Upper lobe of right lung (tissue), 1 donor: ENCODE results near the gene MYO5A. TPM values are rescaled to one million over a fixed set of nuclear protein-coding genes. Genes with fewer than 3 reads are reported as not detected.

ENCODE experiments used
- ATAC-seq: fragments of 200-7000 bp; cut with Tn5 transposase; one replicate; pipeline ENCODE4 v1.9.1; 2020; ENCODE audit warnings: mild to moderate bottlenecking, moderate library complexity
- DNase-seq: peaks from one replicate; pipeline ENCODE4 v3.0.0-alpha.2; 2020
- H3K27ac ChIP-seq: fragments of 200-600 bp; one replicate; pipeline ENCODE4 v1.8.0; 2022
- H3K27me3 ChIP-seq: fragments of 200-600 bp; one replicate; pipeline ENCODE4 v1.8.0; 2022; ENCODE audit warnings: mild to moderate bottlenecking
- H3K36me3 ChIP-seq: fragments of 200-600 bp; one replicate; pipeline ENCODE4 v1.8.0; 2022
- H3K4me1 ChIP-seq: fragments of 200-600 bp; one replicate; pipeline ENCODE4 v1.8.0; 2022
- H3K4me3 ChIP-seq: fragments of 200-600 bp; one replicate; pipeline ENCODE4 v1.8.0; 2022; ENCODE audit warnings: mild to moderate bottlenecking
- H3K9me3 ChIP-seq: fragments of 200-600 bp; one replicate; pipeline ENCODE4 v1.8.0; 2022
- intact Hi-C: fragments of 100-400 bp; cut with DNase I; formaldehyde crosslinking; loops from one replicate; pipeline ENCODE4 v1.11.0; 2022
- microRNA-seq: library from miRNA; unstranded; fragments of <30 nt; microRNA quantifications from one replicate; pipeline ENCODE4 v1.2.0, GENCODE V29; 2020; ENCODE audit warnings: borderline microRNAs expressed
- total RNA-seq: library from RNA; stranded (reverse); fragmentation: NEBNext Ultra II Directional; extraction: Animal tissue kit (Norgen Biotek cat#: 25700); gene quantifications from one replicate; pipeline ENCODE4 v1.2.1, GENCODE V29; 2021
- TF ChIP-seq, protein P1 (sequence below): fragments of 200-600 bp; IDR thresholded peaks from one replicate; pipeline ENCODE4 v1.8.0; 2022; ENCODE audit warnings: antibody characterized with exemption
- donor health status: DM: no; HTN: yes; CAD: no; lungs with severe emphysema.

MYO5A gene
- total RNA-seq, 1 donor from 2014 or later: 26.0 TPM

DNA sequence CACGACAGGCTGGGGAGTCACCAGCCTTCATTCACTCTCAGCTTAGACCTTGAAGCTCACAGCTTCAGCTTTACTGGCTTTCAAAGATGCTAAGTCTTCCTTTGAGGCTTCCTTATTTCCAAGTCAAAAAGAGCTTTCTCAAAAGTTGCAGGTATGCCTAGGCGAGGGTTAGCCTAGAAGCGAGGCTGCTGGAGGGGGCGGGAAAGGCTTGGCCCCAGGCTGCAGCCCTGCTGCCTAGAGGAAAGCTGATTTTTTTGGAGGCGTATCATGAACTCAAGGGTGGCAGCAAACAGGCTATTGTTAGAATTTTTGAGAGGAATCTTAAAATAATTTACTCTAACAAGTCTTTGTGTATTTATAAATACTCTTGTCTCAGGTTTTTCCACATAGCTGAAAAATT is 270.2 kb downstream of the MYO5A start:
- no peak overlapping the region for H3K4me3 ChIP-seq
- H3K27ac ChIP-seq: no peak overlapping the region
- TF ChIP-seq, protein P1, sequence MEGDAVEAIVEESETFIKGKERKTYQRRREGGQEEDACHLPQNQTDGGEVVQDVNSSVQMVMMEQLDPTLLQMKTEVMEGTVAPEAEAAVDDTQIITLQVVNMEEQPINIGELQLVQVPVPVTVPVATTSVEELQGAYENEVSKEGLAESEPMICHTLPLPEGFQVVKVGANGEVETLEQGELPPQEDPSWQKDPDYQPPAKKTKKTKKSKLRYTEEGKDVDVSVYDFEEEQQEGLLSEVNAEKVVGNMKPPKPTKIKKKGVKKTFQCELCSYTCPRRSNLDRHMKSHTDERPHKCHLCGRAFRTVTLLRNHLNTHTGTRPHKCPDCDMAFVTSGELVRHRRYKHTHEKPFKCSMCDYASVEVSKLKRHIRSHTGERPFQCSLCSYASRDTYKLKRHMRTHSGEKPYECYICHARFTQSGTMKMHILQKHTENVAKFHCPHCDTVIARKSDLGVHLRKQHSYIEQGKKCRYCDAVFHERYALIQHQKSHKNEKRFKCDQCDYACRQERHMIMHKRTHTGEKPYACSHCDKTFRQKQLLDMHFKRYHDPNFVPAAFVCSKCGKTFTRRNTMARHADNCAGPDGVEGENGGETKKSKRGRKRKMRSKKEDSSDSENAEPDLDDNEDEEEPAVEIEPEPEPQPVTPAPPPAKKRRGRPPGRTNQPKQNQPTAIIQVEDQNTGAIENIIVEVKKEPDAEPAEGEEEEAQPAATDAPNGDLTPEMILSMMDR: no peak
- DNase-seq (no peak), ATAC-seq (no peak)
- intact Hi-C loops: loop anchor here (10.0 kb wide), 1 partner anchor 476 kb away; no protein-coding TSS in a partner anchor
- H3K4me1 ChIP-seq: peaks cover 16% of the 10 kb centered on the region
- H3K9me3 ChIP-seq: no peaks in the 10 kb centered on the region
- H3K27me3 ChIP-seq: no peaks in the 10 kb centered on the region
- H3K36me3 ChIP-seq: peaks cover 2% of the 10 kb centered on the region

DNA sequence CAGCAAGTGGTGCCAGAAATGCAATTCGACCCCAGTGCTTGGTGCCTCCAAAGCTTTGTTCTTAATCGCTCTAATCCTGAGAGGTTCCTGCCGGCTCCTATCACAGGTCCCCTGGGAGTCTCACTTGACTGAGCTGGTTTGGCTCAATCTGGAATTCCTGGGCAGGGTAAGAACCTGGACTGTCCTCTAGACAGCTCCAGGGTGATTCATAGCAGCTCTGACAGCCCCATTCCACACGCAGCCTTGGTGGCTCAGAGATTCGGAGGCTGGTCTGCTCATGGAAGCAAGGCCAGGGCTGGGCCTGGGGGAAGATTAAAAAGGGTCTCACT is 271.0 kb downstream of the MYO5A start:
- ATAC-seq: peak; percentile 48
- H3K4me1 ChIP-seq: peaks cover 12% of the 10 kb centered on the region
- H3K9me3 ChIP-seq: no peaks in the 10 kb centered on the region
- intact Hi-C loops: loop anchor here (10.0 kb wide), 1 partner anchor 477 kb away; no protein-coding TSS in a partner anchor
- H3K4me3 ChIP-seq: no peak overlapping the region
- H3K27me3 ChIP-seq: no peaks in the 10 kb centered on the region
- no peaks in the 10 kb centered on the region for H3K36me3 ChIP-seq
- no peak for DNase-seq
- H3K27ac ChIP-seq: no peak overlapping the region
- TF ChIP-seq, protein P1: no peak

Small RNA genes lying within 50 kb of the gene (microRNA-seq; reads per million reads assigned to microRNA genes)
- 0.66 reads per million for gene MIR1266

Other genes with a start within 250 kb of the MYO5A start
- gene MYO5C, start 233.1 kb downstream of the MYO5A start, total RNA-seq: 80.0 TPM
- 156 TPM for gene ARPP19, start 40.1 kb upstream of the MYO5A start, total RNA-seq
- 42.5 TPM for gene ATOSA, start 150.5 kb upstream of the MYO5A start, total RNA-seq